ENCODE data around the gene PDZD4.

The PDZD4 gene

DNA sequence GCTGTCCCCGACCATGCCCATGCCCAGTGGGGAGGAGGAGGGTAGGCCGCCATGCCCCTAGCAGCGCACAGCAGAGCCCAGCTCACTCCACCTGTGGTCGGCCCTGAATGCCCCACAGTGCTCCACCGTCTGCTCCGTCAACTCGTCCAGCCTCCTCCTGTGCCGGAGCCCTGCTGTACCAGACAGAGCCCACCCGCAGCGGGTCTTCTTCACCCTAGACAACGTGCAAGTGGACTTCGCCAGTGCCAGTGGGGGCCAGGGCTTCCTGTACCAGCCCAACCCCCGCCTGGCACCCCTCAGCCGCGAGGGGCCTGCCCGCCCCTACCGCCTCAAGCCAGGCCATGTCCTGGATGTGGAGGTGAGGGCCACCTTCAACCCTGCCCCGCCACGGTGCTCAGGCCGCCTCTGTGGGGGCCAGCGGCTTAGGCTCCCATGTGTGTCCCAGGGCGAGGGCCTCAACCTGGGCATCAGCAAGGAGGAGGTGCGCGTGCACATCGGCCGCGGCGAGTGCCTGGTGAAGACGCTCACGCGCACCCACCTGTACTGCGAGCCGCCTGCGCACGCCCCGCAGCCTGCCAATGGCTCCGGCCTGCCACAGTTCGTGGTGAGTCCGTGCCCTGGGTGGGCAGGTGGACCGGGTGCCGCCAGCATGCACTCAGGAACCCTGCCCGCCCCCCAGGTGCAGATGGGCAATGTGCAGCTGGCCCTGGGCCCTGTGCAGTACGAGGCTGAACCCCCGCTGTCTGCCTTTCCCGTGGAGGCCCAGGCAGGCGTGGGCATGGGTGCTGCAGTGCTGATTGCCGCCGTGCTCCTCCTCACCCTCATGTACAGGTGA, 56.4 kb downstream of the PDZD4 start:
- Histone ChIP-seq H4K20me1 (ENCODE audit: insufficient read depth, low read length) (no peaks in the 10 kb centered on the region), H3K4me2 (ENCODE audit: low read length) (no peak overlapping the region), H3K79me2 (ENCODE audit: insufficient read depth, low read length) (no peaks in the 10 kb centered on the region), H3K9ac (ENCODE audit: low read length) (no peak overlapping the region), H2AFZ (ENCODE audit: low read length) (no peak overlapping the region), H3K36me3 (ENCODE audit: insufficient read depth, low read length) (no peaks in the 10 kb centered on the region), H3F3A (ENCODE audit: insufficient read depth, low read length) (no peaks in the 10 kb centered on the region), H3K9me3 (ENCODE audit: low read length) (no peaks in the 10 kb centered on the region), H3K9me2 (ENCODE audit: low read depth, low read length) (no peaks in the 10 kb centered on the region), H3K27ac (ENCODE audit: low read depth, low read length, poor library complexity, severe bottlenecking) (no peak overlapping the region), H3K27me3 (ENCODE audit: insufficient read depth, low read length) (no peaks in the 10 kb centered on the region), H3K4me1 (ENCODE audit: insufficient read depth, low read length, severe bottlenecking) (no peaks in the 10 kb centered on the region), H3K4me3 (ENCODE audit: low read depth, low read length, poor library complexity, severe bottlenecking) (no peak overlapping the region)
- TF ChIP-seq, protein P1, sequence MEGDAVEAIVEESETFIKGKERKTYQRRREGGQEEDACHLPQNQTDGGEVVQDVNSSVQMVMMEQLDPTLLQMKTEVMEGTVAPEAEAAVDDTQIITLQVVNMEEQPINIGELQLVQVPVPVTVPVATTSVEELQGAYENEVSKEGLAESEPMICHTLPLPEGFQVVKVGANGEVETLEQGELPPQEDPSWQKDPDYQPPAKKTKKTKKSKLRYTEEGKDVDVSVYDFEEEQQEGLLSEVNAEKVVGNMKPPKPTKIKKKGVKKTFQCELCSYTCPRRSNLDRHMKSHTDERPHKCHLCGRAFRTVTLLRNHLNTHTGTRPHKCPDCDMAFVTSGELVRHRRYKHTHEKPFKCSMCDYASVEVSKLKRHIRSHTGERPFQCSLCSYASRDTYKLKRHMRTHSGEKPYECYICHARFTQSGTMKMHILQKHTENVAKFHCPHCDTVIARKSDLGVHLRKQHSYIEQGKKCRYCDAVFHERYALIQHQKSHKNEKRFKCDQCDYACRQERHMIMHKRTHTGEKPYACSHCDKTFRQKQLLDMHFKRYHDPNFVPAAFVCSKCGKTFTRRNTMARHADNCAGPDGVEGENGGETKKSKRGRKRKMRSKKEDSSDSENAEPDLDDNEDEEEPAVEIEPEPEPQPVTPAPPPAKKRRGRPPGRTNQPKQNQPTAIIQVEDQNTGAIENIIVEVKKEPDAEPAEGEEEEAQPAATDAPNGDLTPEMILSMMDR (IDR thresholded peaks at IDR 0.05; ENCODE audit: low read length): no peak
- no peak for TF ChIP-seq EZH2 (IDR thresholded peaks at IDR 0.05; ENCODE audit: borderline replicate concordance, low read length)

DNA sequence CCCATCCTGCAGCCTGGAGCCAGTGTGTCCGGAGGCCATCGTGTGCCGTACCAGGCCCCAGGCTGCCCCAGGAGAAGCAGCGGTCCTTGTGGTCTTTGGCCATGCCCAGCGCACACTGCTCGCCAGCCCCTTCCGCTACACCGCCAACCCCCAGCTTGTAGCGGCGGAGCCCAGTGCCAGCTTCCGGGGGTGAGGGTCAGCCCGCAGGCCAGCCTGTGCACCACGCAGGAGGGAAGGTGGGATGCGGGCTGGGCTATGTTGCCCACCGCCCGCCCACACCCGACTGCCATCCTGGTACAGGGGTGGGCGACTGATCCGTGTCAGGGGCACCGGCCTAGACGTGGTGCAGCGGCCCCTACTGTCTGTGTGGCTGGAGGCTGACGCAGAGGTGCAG, 57.1 kb downstream of the PDZD4 start:
- Histone ChIP-seq H3K4me3 (ENCODE audit: low read depth, low read length, poor library complexity, severe bottlenecking) (no peak overlapping the region), H3K79me2 (ENCODE audit: insufficient read depth, low read length) (no peaks in the 10 kb centered on the region), H3K9me3 (ENCODE audit: low read length) (no peaks in the 10 kb centered on the region), H3K9ac (ENCODE audit: low read length) (no peak overlapping the region), H3K36me3 (ENCODE audit: insufficient read depth, low read length) (no peaks in the 10 kb centered on the region), H3F3A (ENCODE audit: insufficient read depth, low read length) (no peaks in the 10 kb centered on the region), H3K27me3 (ENCODE audit: insufficient read depth, low read length) (no peaks in the 10 kb centered on the region), H3K9me2 (ENCODE audit: low read depth, low read length) (no peaks in the 10 kb centered on the region), H2AFZ (ENCODE audit: low read length) (no peak overlapping the region), H4K20me1 (ENCODE audit: insufficient read depth, low read length) (no peaks in the 10 kb centered on the region), H3K27ac (ENCODE audit: low read depth, low read length, poor library complexity, severe bottlenecking) (no peak overlapping the region), H3K4me2 (ENCODE audit: low read length) (no peak overlapping the region), H3K4me1 (ENCODE audit: insufficient read depth, low read length, severe bottlenecking) (no peaks in the 10 kb centered on the region)
- TF ChIP-seq, protein P1 (IDR thresholded peaks at IDR 0.05; ENCODE audit: low read length): peak; percentile 24; the same call in 1 of the 2 replicates
- TF ChIP-seq EZH2 (IDR thresholded peaks at IDR 0.05; ENCODE audit: borderline replicate concordance, low read length): no peak

DNA sequence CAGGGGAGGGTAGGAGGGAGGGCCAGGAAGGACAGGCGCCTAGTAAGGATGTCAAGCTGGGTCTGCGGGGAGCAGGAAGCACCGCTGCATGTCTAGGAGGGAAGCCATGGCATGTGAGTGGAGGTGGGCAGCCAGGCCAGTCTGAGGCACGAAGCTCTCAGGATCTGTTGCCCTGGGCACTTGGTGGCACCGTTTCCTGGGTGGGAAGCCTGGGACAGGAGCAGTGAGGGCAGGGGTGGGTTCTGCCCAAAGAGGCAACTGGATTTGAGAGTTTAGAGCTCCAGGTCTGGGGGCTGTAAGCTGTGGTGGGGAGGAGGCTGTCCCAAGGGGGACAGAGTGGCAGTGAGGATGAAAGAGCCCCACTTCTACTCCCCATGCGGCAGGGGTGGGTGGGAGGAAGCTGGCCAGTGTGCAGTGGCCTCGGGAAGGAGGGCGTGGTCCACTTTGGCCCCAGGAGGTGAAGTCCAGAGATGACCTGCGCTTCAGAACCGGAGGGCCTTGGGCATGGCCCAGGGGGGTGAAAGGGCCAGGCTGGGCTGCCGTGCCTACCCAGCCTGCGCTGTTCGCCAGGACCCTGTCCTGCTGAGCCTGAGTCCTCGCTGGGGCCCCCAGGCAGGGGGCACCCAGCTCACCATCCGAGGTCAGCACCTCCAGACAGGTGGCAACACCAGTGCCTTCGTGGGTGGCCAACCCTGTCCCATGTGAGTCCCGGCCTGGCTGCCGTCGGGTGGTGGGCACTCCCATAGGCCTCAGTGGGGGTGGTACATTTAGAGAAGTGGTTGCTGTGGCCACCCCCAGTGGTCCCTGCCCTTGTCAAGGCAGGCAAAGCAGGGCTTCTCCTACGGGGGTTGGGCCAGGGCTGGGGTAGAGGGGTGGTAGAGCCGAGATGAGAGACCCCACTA, 57.8 kb downstream of the PDZD4 start:
- H3K4me2 ChIP-seq (ENCODE audit: low read length): no peak overlapping the region
- H3K36me3 ChIP-seq (ENCODE audit: insufficient read depth, low read length): no peaks in the 10 kb centered on the region
- no peaks in the 10 kb centered on the region for H3F3A ChIP-seq (ENCODE audit: insufficient read depth, low read length)

More for the DNA sequence above, 57.8 kb downstream of the PDZD4 start:
- no peaks in the 10 kb centered on the region for H4K20me1 ChIP-seq (ENCODE audit: insufficient read depth, low read length)
- no peak overlapping the region for H3K9ac ChIP-seq (ENCODE audit: low read length)
- H3K9me2 ChIP-seq (ENCODE audit: low read depth, low read length): no peaks in the 10 kb centered on the region
- H3K27me3 ChIP-seq (ENCODE audit: insufficient read depth, low read length): no peaks in the 10 kb centered on the region
- H2AFZ ChIP-seq (ENCODE audit: low read length): no peak overlapping the region
- no peaks in the 10 kb centered on the region for H3K79me2 ChIP-seq (ENCODE audit: insufficient read depth, low read length)
- no peak overlapping the region for H3K27ac ChIP-seq (ENCODE audit: low read depth, low read length, poor library complexity, severe bottlenecking)
- H3K4me1 ChIP-seq (ENCODE audit: insufficient read depth, low read length, severe bottlenecking): no peaks in the 10 kb centered on the region
- TF ChIP-seq EZH2 (IDR thresholded peaks at IDR 0.05; ENCODE audit: borderline replicate concordance, low read length): no peak
- TF ChIP-seq, protein P1 (IDR thresholded peaks at IDR 0.05; ENCODE audit: low read length): no peak
- no peaks in the 10 kb centered on the region for H3K9me3 ChIP-seq (ENCODE audit: low read length)
- no peak overlapping the region for H3K4me3 ChIP-seq (ENCODE audit: low read depth, low read length, poor library complexity, severe bottlenecking)
